HG03159 (cell line): ENCODE data around the gene PSMD12.
"Not testable (repeated sequence)": the region's sequence is repeated elsewhere in the genome, so short reads cannot be mapped to it uniquely, and the experiment has no call there.

Experiments
- ATAC-seq: cut with Tn5 transposase; IDR thresholded peaks from one replicate; pipeline ENCODE4 v1.9.1; 2021; ENCODE audit warnings: mild to moderate bottlenecking, moderate library complexity; ENCODE audit not compliant: unreplicated experiment

PSMD12 gene

DNA sequence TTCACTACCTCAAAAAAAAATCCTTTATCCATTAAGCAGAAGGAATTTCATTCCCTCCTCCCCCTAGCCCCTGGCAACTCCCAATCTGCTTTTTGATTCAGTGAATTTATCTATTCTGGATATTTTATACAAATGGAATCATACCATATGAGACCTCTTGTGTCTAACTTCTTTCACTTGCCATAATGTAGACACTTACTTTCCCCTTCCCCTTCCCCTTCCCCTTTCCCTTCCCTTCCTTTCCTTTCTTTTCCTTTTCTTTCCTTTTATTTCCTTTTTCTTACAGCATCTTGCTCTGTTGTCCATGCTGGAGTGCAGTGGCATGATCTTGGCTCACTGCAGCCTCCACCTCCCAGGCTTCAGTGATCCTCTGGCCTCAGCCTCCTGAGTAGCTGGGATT is 50.5 kb downstream of the PSMD12 start:
- no peak for ATAC-seq

DNA sequence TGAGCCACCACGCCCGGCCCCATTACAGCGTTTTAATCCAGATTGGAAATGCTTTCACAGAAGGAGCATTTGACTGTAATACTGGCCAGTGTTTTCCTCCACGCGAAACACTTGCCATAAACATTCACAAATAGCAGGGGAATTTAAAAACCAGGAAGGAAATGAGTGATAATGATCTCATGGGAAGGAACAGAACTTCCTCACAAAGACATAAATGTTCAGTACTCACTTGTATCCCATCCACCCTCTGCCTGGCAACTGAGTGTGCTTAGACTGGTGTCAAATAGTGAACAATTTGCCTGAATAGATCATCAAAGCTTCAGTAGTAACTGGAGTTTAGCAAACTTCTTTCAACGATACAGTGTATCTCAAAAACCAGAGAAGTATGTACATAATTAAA is 54.1 kb downstream of the PSMD12 start:
- no peak for ATAC-seq

DNA sequence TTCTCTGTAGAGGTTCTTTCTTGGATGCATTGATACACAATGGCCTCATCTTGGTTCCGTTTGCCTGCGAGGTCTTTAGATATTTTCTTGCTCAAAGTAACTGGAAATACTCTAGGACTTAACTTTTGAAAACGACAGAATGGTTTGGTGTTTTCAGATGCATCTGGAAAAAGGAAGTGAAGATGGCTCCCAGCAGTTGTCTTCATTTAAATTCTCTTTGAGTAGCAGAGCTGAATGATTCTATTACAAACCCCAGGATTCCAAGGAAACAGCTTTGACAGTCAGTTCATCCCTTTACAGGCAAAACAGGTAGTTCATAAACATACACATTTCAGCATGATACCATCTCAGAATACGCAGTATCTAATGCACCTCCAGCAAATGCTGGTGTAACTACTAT is 54.8 kb downstream of the PSMD12 start:
- ATAC-seq: no peak

DNA sequence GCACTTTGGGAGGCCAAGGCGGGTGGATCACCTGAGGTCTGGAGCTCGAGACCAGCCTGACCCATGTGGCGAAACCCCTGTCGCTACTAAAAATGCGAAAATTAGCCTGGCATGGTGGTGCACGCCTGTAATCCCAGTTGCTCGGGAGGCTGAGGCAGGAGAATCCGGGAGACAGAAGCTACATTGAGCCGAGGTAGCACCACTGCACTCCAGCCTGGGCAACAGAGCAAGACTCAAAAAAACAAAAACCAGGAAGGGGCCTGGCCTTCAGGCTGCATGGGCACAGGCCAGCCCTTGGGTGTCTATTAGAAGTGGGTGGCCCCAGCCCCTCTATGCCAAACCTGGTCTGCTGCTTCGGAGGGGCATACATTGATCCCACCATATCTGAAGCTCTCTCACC is 56.0 kb downstream of the PSMD12 start:
- ATAC-seq: no peak

DNA sequence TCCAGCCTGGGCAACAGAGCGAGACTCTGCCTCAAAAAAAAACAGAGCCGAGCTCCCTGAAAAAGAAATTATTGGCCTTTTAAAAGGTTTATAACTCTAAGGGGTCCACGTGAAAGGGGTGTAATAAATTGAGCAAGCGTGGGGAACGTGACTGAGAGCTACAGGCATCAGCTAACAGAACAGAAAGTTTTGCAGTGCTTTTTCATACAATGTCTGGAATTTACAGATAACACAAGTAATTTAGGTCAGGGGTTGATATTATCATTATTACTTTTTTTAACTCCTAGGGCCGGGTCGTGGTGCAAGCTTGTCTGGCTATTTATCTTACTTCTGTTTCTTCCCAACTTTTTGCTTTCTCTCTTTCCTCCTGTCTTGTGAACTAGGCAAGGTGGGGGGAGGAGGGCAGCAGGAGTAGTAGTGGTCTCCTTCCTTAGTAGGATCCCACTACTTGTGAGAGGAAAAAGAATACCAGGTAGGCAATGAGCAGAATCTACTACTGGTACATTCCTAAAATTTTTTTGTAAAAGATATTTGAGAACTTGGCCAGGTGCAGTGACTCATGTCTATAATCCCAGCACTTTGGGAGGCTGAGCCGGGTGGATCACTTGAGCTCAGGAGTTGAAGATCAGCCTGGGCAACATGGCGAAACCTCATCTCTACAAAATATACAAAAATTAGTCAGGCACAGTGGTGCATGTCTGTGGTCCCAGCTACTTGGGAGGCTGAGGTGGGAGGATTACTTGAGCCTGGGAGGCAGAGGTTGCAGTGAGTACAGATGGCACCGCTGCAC is 60.7 kb downstream of the PSMD12 start:
- not testable (repeated sequence) for ATAC-seq

DNA sequence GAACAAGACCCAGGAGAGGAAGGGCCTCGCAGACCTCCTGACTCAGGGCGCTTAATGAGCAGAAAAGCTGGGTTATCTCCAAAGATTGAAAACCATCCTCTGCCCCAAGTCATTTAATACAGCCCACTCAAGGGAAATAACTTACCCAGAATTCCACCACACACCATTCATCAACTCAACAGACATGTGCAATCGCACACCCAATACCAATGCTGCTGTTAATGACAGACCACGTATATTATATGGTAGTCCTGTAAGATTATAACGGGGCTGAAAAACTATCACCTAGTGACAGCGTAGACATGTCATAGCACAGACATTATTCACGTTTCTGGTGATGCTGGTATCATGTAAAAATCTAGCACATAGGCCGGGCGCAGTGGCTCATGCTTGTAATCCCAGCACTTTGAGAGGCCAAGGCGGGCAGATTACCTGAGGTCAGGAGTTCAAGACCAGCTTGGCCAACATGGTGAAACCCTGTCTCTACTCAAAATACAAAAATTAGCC is 68.9 kb downstream of the PSMD12 start:
- no peak for ATAC-seq

DNA sequence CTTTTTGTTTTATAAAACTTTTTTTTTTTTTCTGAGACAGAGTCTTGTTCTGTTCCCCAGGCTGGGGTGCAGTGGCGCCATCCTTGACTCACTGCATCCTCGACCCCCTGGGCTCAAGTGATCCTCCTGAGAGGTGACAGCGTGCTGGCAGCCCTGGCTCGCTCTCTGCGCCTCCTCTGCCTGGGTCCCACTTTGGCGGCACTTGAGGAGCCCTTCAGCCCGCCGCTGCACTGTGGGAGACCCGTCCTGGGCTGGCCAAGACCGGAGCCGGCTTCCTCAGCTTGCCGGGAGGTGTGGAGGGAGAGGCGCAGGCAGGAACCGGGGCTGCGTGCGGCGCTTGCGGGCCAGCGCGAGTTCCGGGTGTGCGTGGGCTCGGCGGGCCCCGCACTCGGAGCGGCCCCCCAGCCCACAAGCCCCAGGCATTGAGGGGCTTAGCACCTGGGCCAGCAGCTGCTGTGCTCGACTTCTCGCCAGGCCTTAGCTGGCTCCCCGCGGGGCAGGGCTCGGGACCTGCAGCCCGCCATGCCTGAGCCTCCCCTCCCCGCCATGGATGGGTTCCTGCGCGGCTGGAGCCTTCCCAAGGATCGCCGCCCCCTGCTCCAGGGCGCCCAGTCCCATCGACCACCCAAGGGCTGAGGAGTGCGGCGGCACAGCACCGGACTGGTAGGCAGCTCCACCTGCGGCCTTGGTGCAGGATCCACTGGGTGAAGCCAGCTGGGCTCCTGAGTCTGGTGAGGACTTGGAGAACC is 71.8 kb downstream of the PSMD12 start:
- ATAC-seq: no peak

DNA sequence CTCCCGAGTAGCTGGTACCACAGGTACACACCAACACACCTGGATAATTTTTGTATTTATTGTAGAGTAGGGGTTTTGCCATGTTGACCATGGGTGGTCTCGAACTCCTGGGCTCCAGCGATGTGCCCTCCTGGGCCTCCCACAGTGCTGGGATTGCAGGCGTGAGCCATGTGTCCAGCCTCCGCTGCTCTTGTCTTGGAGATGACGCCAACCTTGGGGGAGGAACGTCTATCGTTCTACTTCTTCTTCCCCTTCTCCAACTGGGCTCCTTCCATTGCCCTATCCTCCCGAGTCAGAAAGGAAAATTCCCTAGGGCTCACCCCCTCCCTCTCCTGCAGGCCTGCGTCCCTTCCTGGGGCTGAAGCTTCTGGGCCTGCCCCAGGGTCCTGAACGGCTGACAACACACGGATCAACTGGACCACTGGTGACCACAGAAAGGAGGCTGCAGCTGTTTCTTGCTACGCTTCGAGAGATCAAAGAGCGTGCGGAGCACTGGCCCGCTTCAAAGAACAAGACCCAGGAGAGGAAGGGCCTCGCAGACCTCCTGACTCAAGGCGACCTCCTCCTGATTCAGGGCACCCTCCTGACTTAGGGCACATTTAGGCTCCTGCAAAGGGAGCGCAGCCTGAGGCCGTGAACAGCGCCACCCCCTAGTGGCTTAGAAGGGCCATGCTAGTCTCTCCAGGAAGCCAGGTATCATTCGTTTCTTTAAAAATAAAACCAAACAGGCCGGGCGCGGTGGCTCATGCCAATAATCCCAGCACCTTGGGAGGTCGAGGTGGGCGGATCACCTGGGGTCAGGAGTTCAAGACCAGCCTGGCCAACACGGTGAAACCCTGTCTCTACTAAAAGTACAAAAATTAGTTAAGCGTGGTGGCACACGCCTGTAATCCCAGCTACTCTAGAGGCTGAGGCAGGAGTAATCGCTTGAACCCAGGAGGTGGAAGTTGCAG is 72.8 kb downstream of the PSMD12 start:
- peak; percentile 95 for ATAC-seq

DNA sequence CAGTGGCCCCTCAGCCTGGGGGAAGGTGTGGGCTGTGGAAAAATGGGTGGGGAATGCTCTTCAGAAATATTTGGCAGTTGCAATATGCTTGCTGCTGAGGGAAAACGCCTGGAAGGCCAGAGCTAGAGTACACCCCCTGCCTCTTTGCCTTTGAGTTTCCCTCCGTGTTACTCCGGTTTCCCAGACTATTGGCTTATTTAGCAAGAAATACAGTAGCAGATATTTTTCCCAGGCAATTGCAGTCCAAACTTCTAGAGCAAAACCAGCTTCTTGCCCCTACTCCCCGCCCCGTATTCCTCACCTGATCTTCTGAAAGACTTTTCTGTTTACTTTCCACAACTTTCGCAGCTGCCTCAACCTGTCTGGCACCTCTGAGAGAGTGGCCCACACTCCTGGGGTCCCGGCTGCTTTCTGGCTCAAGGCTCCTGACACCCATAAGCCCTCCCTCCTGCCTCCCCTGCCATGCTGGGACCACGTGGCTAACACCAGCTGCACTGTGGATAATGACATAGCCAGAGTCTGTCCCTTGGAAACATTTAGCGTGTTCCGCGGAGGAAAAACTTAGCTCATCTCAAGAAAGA is 75.6 kb downstream of the PSMD12 start:
- no peak for ATAC-seq

DNA sequence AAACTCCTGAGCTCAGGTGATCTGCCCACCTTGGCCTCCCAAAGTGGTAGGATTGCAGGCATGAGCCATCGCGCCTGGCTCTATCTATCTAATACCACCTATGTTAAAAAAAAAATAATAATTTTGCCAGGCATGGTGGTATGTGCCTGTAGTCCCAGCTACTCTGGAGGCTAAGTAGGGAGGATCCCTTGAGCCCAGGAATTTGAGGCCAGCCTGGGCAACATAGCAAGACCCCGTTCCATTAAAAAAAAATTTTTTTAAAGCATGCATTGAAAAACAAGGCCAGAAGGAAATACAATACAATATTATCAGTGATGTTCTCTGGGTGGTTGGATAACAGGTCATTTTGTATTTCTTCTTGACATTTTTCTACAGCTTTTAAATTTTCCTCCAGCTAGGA is 76.1 kb downstream of the PSMD12 start:
- ATAC-seq: no peak

DNA sequence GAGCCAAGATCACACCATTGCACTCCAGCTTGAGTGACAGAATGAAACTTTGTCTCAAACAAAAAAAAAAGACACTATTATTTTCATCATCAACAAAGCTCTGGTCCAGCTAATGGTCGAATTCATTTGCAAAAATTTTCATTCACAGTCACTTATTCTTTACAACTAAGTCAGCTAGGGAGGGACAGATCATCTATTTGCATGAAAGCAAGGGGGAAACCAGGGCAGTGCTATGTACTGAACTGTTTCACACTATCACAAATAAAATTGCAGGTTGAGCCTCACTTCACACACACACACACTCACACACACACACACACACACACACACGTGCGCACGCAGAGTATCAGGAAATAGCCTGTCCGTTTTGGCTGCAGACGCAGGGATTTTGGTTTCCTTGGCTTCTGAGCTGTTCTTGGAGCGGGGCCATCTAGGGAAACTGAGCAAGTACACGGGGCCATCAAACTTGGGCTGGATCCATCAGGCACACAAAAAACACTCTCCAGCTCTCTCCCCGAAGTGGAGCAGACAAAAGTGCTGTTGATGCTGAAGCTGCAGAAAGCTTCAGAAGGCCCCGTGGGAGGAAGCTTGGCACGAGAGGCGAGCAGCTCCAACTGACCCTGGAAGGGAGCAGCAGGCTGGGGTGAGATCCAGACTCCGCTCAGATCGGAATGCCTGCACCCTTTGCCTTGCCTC is 77.0 kb downstream of the PSMD12 start:
- ATAC-seq: no peak
